Pericardium fibroblast (primary cell): ENCODE measurements around the gene ZNF91. TPM values are rescaled to one million over a fixed set of nuclear protein-coding genes. Genes with fewer than 3 reads are reported as not detected.

Experiments used
- total RNA-seq: library from RNA; depleted of rRNA; stranded (reverse); fragments of >200 nt; gene quantifications from 2 replicates; pipeline ENCODE4 v1.2.3, GENCODE V29; 2015

The ZNF91 gene
- total RNA-seq: 13.3 and 17.1 TPM in 2 replicates

DNA sequence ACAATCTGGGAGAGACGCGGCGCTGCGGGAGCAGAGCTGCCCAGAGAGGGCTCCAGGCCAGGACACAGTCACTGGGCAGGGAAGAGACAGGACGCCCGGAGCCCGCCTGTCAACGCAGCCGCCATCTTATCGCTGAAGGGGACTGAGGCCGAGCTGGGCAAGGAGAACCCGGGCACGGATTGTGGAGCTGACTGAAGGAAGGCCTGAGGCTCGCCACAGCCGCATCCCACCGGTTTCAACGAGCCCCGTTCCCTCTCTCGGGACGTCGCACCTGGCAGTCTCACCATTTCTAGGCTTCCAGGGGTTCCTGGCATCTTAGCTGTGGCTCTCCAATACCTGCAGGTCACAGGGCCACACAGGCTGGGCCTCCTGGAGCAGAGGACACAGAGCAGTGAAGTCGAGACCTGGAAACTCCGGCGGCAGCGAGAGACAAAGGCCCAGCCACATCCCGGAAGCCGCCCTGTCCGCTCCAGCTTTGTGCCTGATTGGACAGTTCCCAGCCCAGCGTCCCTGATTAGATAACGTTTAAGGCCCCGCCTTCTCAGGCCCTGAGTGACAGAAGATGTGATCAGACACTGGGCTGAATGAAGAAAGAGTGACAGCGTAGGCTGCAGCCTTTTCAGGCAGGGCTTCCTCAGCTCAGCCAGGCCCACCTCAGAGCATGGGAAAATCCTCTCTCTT is at the start of gene ZNF91:
TSS of gene ZNF91 (minus strand) at position 431 of the 681 bp plus-strand sequence. CDS start at position 314, 117 bp downstream.

Other genes with a start within 250 kb of the ZNF91 start
- 0.34 and 2.0 TPM in 2 replicates for gene ZNF724, start 145.1 kb downstream of the ZNF91 start, total RNA-seq